DND-41 (cell line): ENCODE results near the gene IFNA5.

ENCODE experiments used
- CTCF ChIP-seq: IDR thresholded peaks from 2 replicates; pipeline ENCODE4 v1.5.1; 2012; ENCODE audit warnings: borderline replicate concordance, low read length, moderate library complexity, mild to moderate bottlenecking; ENCODE audit not compliant: poor library complexity, severe bottlenecking; ENCODE audit errors: extremely low read depth
- EZH2 ChIP-seq: IDR thresholded peaks from 3 replicates; pipeline ENCODE4 v1.6.1; 2012; ENCODE audit warnings: borderline replicate concordance, low read depth, mild to moderate bottlenecking, moderate library complexity, low read length, inconsistent platforms; ENCODE audit not compliant: severe bottlenecking

GRCh38 chr9:21324047-21324446, 18.9 kb upstream of the IFNA5 start:
- TF ChIP-seq CTCF (no peak), EZH2 (no peak)
